Activated CD8-positive, alpha-beta memory T cell treated with anti-CD3 and anti-CD28 coated beads, Interleukin-2, amount 50 U/mL, for 1 hour (primary cell): ENCODE results near the gene CERCAM.

ENCODE experiments used
- DNase-seq: peaks from one replicate; pipeline ENCODE4 v3.0.0-alpha.2; 2020; ENCODE audit errors: extremely low read depth

Gene CERCAM, protein sequence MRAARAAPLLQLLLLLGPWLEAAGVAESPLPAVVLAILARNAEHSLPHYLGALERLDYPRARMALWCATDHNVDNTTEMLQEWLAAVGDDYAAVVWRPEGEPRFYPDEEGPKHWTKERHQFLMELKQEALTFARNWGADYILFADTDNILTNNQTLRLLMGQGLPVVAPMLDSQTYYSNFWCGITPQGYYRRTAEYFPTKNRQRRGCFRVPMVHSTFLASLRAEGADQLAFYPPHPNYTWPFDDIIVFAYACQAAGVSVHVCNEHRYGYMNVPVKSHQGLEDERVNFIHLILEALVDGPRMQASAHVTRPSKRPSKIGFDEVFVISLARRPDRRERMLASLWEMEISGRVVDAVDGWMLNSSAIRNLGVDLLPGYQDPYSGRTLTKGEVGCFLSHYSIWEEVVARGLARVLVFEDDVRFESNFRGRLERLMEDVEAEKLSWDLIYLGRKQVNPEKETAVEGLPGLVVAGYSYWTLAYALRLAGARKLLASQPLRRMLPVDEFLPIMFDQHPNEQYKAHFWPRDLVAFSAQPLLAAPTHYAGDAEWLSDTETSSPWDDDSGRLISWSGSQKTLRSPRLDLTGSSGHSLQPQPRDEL

GRCh38 chr9:128420651-128421481, at the start of gene CERCAM:
CERCAM (plus strand) TSS chr9:128420857; CDS start chr9:128420878, 21 bp downstream.
- DNase-seq = no peak

GRCh38 chr9:128371630-128372117, 49.0 kb upstream of the CERCAM start:
- no peak for DNase-seq

GRCh38 chr9:128372188-128372641, 48.4 kb upstream of the CERCAM start:
- no peak for DNase-seq

- no peak for DNase-seq
Observed at GRCh38 chr9:128372784-128373183, 47.9 kb upstream of the CERCAM start.

DNA sequence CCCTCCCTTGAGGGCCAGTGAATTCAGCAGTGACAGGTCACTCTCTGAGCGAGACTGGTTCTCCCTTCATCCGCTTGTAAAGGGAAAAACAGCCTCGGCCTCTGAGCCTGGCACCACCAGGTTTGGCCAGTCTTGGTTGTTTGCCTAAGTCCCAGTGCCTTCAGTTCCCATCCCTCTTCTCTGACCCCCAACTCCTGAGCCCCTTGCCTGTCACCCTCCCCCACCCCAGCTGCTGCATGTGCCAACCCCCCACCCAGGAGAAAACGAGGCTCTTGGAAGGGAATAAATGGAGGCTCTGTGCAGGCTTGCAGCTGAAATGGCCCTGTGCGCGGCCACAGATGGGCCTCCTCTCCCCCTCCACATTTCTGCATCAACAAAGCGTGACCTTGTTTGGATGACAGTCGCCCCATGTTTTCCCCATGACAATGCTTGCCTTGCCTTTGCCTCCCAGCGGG, 46.4 kb upstream of the CERCAM start:
- DNase-seq = no peak

- no peak for DNase-seq
Observed at GRCh38 chr9:128375865-128376264, 44.8 kb upstream of the CERCAM start.

DNA sequence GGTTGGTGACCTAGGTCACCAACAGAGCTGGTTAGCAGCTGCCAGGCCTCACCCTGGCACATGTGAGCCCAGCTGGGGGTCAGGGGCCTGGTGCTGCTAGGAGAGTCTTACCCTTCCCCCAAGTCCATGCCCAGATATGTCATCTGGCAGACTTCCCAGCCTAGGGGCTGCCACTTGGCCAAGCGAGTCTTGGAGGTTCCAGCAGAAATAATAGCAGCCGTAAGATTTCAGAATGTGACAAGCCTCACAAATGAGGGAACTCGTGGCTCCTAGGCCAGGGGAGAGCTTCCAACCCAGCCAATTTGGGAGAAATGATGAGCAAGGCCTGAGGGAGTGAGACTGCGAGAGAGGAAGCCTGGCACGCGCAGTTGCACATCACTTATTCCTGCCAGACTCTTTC, 38.4 kb upstream of the CERCAM start:
- no peak for DNase-seq

GRCh38 chr9:128383007-128383753, 37.5 kb upstream of the CERCAM start:
- DNase-seq = no peak

- DNase-seq = no peak
Observed at GRCh38 chr9:128383791-128384190, 36.9 kb upstream of the CERCAM start.

GRCh38 chr9:128384801-128385495, 35.7 kb upstream of the CERCAM start:
- DNase-seq = no peak

DNA sequence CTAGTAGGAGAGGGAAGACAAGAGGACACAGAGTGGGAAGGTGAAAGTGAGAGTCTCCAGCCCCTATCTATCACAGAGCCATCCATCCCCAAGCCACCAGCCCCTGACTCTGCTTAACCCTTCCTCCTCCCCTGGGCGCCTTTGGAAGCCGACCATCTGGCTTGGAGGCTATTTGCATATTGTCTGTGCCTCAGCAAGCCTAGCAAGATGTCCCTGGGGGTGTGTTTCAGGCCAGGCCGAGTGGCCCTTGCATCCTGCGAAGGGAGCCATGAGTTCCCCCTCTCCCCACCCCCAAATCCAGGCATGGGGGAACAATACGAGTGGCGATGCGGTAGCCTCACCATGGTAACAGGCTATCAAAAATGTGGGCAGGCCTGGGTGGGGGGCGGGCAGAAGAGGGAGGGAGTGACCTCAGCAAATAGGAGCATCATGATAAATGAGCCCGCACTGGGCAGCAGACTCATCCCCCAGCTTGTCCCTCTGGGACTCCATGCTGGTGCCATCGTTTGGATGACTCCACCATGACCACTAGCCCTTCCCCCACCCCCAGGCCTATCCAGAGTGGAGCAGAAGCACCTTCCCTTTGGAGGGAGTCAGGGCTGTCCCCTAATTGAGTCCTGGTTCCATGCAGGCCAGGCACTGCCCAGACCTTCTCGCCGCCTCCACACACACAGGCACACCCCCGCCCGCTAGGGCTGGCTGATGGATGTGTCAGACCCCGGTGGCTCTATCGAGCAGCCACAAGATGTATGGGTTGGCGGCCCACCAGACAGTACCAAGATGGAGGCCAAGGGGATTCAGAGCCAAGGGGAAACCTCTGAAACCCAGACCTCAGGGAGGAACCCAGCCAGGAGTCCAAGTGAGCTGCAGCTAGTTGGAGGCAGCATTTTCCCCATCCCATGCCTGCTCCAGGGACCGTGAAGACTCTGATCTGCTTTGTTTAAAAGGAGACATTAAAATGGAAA, 34.9 kb upstream of the CERCAM start:
- DNase-seq = no peak

GRCh38 chr9:128388150-128388549, 32.5 kb upstream of the CERCAM start:
- no peak for DNase-seq

- no peak for DNase-seq
Observed at GRCh38 chr9:128389395-128390149, 31.1 kb upstream of the CERCAM start.

DNA sequence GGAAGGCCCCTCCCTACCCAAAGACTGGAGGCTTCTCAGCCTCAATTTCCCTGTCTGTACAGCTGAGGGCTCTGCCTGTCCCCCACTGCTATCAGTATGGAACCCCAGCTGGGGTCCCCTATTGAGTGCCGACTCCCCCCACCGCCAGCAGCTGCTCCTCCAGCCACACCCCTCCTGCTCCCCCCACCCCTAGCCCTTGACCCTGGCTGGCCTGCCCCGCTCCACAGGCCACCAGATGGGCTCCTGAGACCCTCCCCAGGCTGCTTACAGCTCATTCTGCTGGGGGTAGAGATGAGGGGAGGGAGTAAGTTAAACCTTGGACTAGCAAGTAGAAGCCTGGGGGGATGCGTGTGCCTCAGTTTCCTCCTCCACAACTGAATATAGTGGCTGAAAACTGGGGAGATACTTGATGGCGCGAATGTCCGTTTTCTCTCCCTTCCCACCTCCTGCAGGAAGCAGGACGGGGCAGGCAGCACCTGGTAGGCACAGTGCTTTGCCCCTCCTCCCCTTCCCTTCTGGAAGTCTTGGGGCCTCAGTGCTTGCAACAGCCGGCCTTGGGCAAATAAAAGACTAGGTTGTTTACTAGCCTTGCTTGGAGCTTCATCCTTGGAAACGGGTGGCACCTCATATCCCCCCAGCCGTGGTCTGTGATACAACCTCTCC, 30.4 kb upstream of the CERCAM start:
- no peak for DNase-seq

GRCh38 chr9:128390813-128391711, 29.6 kb upstream of the CERCAM start:
- DNase-seq = no peak

GRCh38 chr9:128391956-128392301, 28.7 kb upstream of the CERCAM start:
- DNase-seq = no peak
